NAMALWA (cell line): ENCODE results near the gene CLDN5.
"Not testable (repeated sequence)": the region's sequence is repeated elsewhere in the genome, so short reads cannot be mapped to it uniquely, and the experiment has no call there.

ENCODE experiments used
- DNase-seq: peaks from one replicate; pipeline ENCODE4 v3.0.0-alpha.2; 2015; ENCODE audit warnings: low spot score

Gene CLDN5

GRCh38 chr22:19548427-19548826, 24.2 kb upstream of the CLDN5 start:
- DNase-seq = not testable (repeated sequence)

GRCh38 chr22:19547620-19548019, 23.4 kb upstream of the CLDN5 start:
- DNase-seq = no peak

GRCh38 chr22:19546680-19547079, 22.5 kb upstream of the CLDN5 start:
- DNase-seq = no peak

- no peak for DNase-seq
Observed at GRCh38 chr22:19545935-19546207, 21.7 kb upstream of the CLDN5 start.

GRCh38 chr22:19543970-19544708, 19.9 kb upstream of the CLDN5 start:
- DNase-seq = no peak

- DNase-seq = no peak
Observed at GRCh38 chr22:19540394-19540793, 16.2 kb upstream of the CLDN5 start.

- no peak for DNase-seq
Observed at GRCh38 chr22:19537941-19538488, 13.8 kb upstream of the CLDN5 start.

GRCh38 chr22:19536564-19536963, 12.4 kb upstream of the CLDN5 start:
- no peak for DNase-seq

- no peak for DNase-seq
Observed at GRCh38 chr22:19535001-19535400, 10.8 kb upstream of the CLDN5 start.

- DNase-seq = no peak
Observed at GRCh38 chr22:19533857-19534256, 9.6 kb upstream of the CLDN5 start.

- no peak for DNase-seq
Observed at GRCh38 chr22:19533049-19533626, 8.9 kb upstream of the CLDN5 start.

- DNase-seq = not testable (repeated sequence)
Observed at GRCh38 chr22:19531327-19531726, 7.1 kb upstream of the CLDN5 start.

- no peak for DNase-seq
Observed at GRCh38 chr22:19530751-19531150, 6.5 kb upstream of the CLDN5 start.

- DNase-seq = no peak
Observed at GRCh38 chr22:19529811-19530210, 5.6 kb upstream of the CLDN5 start.

GRCh38 chr22:19527861-19528417, 3.7 kb upstream of the CLDN5 start:
- no peak for DNase-seq

GRCh38 chr22:19527321-19527721, 3.1 kb upstream of the CLDN5 start:
- no peak for DNase-seq

GRCh38 chr22:19526702-19527111, 2.5 kb upstream of the CLDN5 start:
- DNase-seq = no peak

GRCh38 chr22:19526076-19526701, 2.0 kb upstream of the CLDN5 start:
- no peak for DNase-seq

- DNase-seq = no peak
Observed at GRCh38 chr22:19525666-19526065, 1.5 kb upstream of the CLDN5 start.

- no peak for DNase-seq
Observed at GRCh38 chr22:19525116-19525660, 978 bp upstream of the CLDN5 start.

- no peak for DNase-seq
Observed at GRCh38 chr22:19523240-19524169, 705 bp downstream of the CLDN5 start.

GRCh38 chr22:19522881-19523239, 1.4 kb downstream of the CLDN5 start:
- no peak for DNase-seq
